Limb (tissue), 2 donors: ENCODE data around the gene ZNF438.
"Not testable (repeated sequence)": the region's sequence is repeated elsewhere in the genome, so short reads cannot be mapped to it uniquely, and the experiment has no call there.

Source experiments
- DNase-seq, 2 donors: peaks; one replicate each; pipeline ENCODE4 v3.0.0-alpha.2; 2016; ENCODE audit errors: extremely low spot score in 2 of 2

ZNF438 gene

GRCh38 chr10:30986053-30986555 lies 45.6 kb downstream of the ZNF438 start:
- no peak for DNase-seq

GRCh38 chr10:30985512-30985911 lies 46.2 kb downstream of the ZNF438 start:
- DNase-seq = no peak

GRCh38 chr10:30984563-30985328 lies 46.9 kb downstream of the ZNF438 start:
- DNase-seq = no peak

GRCh38 chr10:30983209-30983608 lies 48.5 kb downstream of the ZNF438 start:
- not testable (repeated sequence) for DNase-seq

- peak; percentile 41 to 72 for DNase-seq
These were observed 50.6 kb downstream of the ZNF438 start for GRCh38 chr10:30980951-30981616.

- DNase-seq = no peak
These were observed 51.7 kb downstream of the ZNF438 start for GRCh38 chr10:30979956-30980355.

- DNase-seq = no peak
These were observed 52.8 kb downstream of the ZNF438 start for GRCh38 chr10:30978843-30979242.

- DNase-seq = no peak
These were observed 54.3 kb downstream of the ZNF438 start for GRCh38 chr10:30977385-30977784.

GRCh38 chr10:30974773-30975415 lies 56.8 kb downstream of the ZNF438 start:
- DNase-seq = peak in 1 of 2 donors; percentile 49

GRCh38 chr10:30974355-30974754 lies 57.3 kb downstream of the ZNF438 start:
- DNase-seq = no peak

- no peak for DNase-seq
These were observed 57.9 kb downstream of the ZNF438 start for GRCh38 chr10:30973737-30974136.

GRCh38 chr10:30970760-30971460 lies 60.8 kb downstream of the ZNF438 start:
- no peak for DNase-seq

GRCh38 chr10:30968711-30969110 lies 63.0 kb downstream of the ZNF438 start:
- DNase-seq = no peak

- peak in 1 of 2 donors; percentile 48 for DNase-seq
These were observed 63.8 kb downstream of the ZNF438 start for GRCh38 chr10:30967650-30968410.

GRCh38 chr10:30963992-30964930 lies 67.4 kb downstream of the ZNF438 start:
- no peak for DNase-seq

- no peak for DNase-seq
These were observed 69.1 kb downstream of the ZNF438 start for GRCh38 chr10:30962522-30962921.

- no peak for DNase-seq
These were observed 71.8 kb downstream of the ZNF438 start for GRCh38 chr10:30959836-30960210.

GRCh38 chr10:30949218-30949617 lies 82.4 kb downstream of the ZNF438 start:
- not testable (repeated sequence) for DNase-seq

- DNase-seq = no peak
These were observed 87.7 kb downstream of the ZNF438 start for GRCh38 chr10:30944005-30944404.

- DNase-seq = no peak
These were observed 88.2 kb downstream of the ZNF438 start for GRCh38 chr10:30943451-30943850.
